Measurements from ENCODE around the gene CCDC88B. TPM values are rescaled to one million over a fixed set of nuclear protein-coding genes. Genes with fewer than 3 reads are reported as not detected.

CCDC88B gene
- total and polyA plus RNA-seq, 2 of the 8 experiments (the other 6 are each of a cell fraction or from before 2014, with no cell fraction given): 5.9 to 12.5 TPM

- Histone ChIP-seq H2AK5ac (ENCODE audit: low read depth, low read length) (no peak overlapping the region), H3K4me1 (replicated peaks in 1 of 4; ENCODE audit: control insufficient read depth in 3 of 4, insufficient read depth in 4 of 4, low read length in 3 of 4) (peaks cover 0 to 16% (median 9%) of the 10 kb centered on the region in 4 experiments; a peak in 6 of 7 replicates), H4K20me1 (replicated peaks in 1 of 2; ENCODE audit: control insufficient read depth in 1 of 2, insufficient read depth in 2 of 2, low read length in 2 of 2) (peaks cover 0 to 5% of the 10 kb centered on the region in 2 experiments), H2BK5ac (ENCODE audit: low read depth, low read length) (no peak overlapping the region), H2BK120ac (replicated peaks; ENCODE audit: low read depth, low read length) (no peak overlapping the region), H3K27ac (ENCODE audit: low read depth, low read length) (no peak overlapping the region), H3K56ac (replicated peaks; ENCODE audit: insufficient read length, low read depth, low read length) (no peak overlapping the region), H3K79me1 (ENCODE audit: low read depth, low read length) (no peaks in the 10 kb centered on the region), H4K91ac (replicated peaks; ENCODE audit: insufficient read length, low read length) (no peak overlapping the region), H3K4ac (replicated peaks; ENCODE audit: insufficient read length, low read depth, low read length) (no peak overlapping the region), H2BK15ac (ENCODE audit: low read length) (no peak overlapping the region), H3K4me3 (ENCODE audit: extremely low read depth in 1 of 4, insufficient read depth in 2 of 4, low read depth in 3 of 4, low read length in 4 of 4) (no peak overlapping the region), H3K79me2 (ENCODE audit: control insufficient read depth in 1 of 2, insufficient read depth in 2 of 2, low read length in 2 of 2) (no peaks in the 10 kb centered on the region), H4K5ac (ENCODE audit: insufficient read length, low read depth, low read length) (no peak overlapping the region), H3K4me2 (ENCODE audit: insufficient read depth in 1 of 2, low read depth in 2 of 2, low read length in 2 of 2) (no peak overlapping the region), H3K36me3 (ENCODE audit: control insufficient read depth in 2 of 4, insufficient read depth in 4 of 4, low read length in 3 of 4) (no peaks in the 10 kb centered on the region), H2AFZ (ENCODE audit: low read length) (no peak overlapping the region), H3K18ac (ENCODE audit: extremely low read depth, low read length) (no peak overlapping the region), H3K9me3 (ENCODE audit: insufficient read depth in 2 of 2, low read depth in 1 of 2, low read length in 1 of 2) (no peaks in the 10 kb centered on the region), H2BK20ac (ENCODE audit: low read length) (no peak overlapping the region), H2BK12ac (ENCODE audit: low read depth, low read length) (no peak overlapping the region), H3K27me3 (replicated peaks in 1 of 4; ENCODE audit: control insufficient read depth in 3 of 4, extremely low read depth in 1 of 4, insufficient read depth in 3 of 4, low read length in 3 of 4) (no peaks in the 10 kb centered on the region), H4K8ac (ENCODE audit: extremely low read depth, insufficient read depth, low read length) (no peak overlapping the region), H3K23ac (ENCODE audit: insufficient read length) (no peak overlapping the region), H3K23me2 (ENCODE audit: low read depth, low read length) (peaks cover 2% of the 10 kb centered on the region; the same call in 1 of the 2 replicates), H3K14ac (ENCODE audit: insufficient read length) (no peak overlapping the region), H3K9ac (replicated peaks in 1 of 4; ENCODE audit: extremely low read depth in 1 of 4, low read depth in 3 of 4, low read length in 3 of 4) (no peak overlapping the region)
- ChIA-PET CTCF (ENCODE audit: partially characterized antibody) (interaction anchor here (0.5 to 37.6 kb wide), 4 partner anchors 17 to 1557 kb away, joined by 3 to 614 read pairs (median 206); partner anchors contain the start of genes CATSPERZ, CCDC88B, ESRRA and PRDX5), POLR2A (ENCODE audit: partially characterized antibody) (interaction anchor here (0.6 kb wide), 1 partner anchor 29 kb away, joined by 3 read pairs; no protein-coding TSS in a partner anchor)
- no peak for DNase-seq (ENCODE audit: low read depth in 1 of 2, low spot score in 2 of 2)
- 93% methylated on average over 2 of the region's 2 CpGs; no CpG with 5 or more reads in 1 of the 2 experiments for WGBS, 2 experiments (ENCODE audit: extremely low coverage in 1 of 2, insufficient coverage in 1 of 2, insufficient read length in 1 of 2, insufficient replicate concordance in 2 of 2, low coverage in 1 of 2, low lambda C conversion rate in 2 of 2, missing lambda C conversion rate in 1 of 2)
- TF ChIP-seq HDAC2 (IDR thresholded peaks at IDR 0.05; ENCODE audit: borderline replicate concordance in 1 of 2, low read depth in 2 of 2, low read length in 2 of 2): no peak
- 0 out of 2 replicates have a peak, but pooled peaks have one; percentile 36 for TF ChIP-seq KDM1A (IDR thresholded peaks at IDR 0.05; ENCODE audit: borderline replicate concordance, low read length)
- FAIRE-seq: no peak
These were observed 12.6 kb upstream of the CCDC88B start for GRCh38 chr11:64327375-64327774.

All from H1 (cell line).